ENCODE measurements around the gene TPTE2. TPM values are rescaled to one million over a fixed set of nuclear protein-coding genes. Genes with fewer than 3 reads are reported as not detected.

Gene TPTE2
- total and polyA plus RNA-seq, 4 donors: not detected

DNA sequence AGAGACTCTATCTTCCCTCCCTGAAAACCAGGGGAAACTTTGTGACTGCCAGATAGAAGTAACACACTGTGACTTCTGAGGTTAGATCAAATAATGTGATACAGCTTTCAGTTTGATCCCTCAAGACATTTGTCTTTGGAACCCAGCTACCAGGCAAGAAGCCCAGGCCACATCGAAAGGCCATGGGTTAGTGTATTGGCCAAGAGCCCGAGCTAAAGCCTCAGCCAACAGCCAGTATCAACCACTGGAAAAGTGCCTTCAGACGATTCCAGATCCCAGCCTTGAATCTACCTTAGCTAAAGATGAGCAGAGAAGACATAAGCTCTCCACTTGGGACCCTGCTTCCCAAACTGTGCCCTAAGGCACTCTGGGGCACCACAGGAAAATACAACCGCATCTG is 10.9 kb upstream of the TPTE2 start:
- 48% methylated on average over 4 of the region's 4 CpGs for WGBS
- TF ChIP-seq, protein P1, sequence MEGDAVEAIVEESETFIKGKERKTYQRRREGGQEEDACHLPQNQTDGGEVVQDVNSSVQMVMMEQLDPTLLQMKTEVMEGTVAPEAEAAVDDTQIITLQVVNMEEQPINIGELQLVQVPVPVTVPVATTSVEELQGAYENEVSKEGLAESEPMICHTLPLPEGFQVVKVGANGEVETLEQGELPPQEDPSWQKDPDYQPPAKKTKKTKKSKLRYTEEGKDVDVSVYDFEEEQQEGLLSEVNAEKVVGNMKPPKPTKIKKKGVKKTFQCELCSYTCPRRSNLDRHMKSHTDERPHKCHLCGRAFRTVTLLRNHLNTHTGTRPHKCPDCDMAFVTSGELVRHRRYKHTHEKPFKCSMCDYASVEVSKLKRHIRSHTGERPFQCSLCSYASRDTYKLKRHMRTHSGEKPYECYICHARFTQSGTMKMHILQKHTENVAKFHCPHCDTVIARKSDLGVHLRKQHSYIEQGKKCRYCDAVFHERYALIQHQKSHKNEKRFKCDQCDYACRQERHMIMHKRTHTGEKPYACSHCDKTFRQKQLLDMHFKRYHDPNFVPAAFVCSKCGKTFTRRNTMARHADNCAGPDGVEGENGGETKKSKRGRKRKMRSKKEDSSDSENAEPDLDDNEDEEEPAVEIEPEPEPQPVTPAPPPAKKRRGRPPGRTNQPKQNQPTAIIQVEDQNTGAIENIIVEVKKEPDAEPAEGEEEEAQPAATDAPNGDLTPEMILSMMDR (IDR thresholded peaks at IDR 0.05; ENCODE audit: low read depth, low read length, missing input control): no peak
- TF ChIP-seq RAD21 (IDR thresholded peaks at IDR 0.05): no peak
- no peak for TF ChIP-seq YY1 (IDR thresholded peaks at IDR 0.05)
- TF ChIP-seq EGR1 (IDR thresholded peaks at IDR 0.05; ENCODE audit: low read depth in 2 of 2): no peak
- TF ChIP-seq, protein P2, sequence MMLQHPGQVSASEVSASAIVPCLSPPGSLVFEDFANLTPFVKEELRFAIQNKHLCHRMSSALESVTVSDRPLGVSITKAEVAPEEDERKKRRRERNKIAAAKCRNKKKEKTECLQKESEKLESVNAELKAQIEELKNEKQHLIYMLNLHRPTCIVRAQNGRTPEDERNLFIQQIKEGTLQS (IDR thresholded peaks at IDR 0.05): no peak
- no peak for TF ChIP-seq RXRA (IDR thresholded peaks at IDR 0.05)
- TF ChIP-seq HNF4A (conservative IDR thresholded peaks at IDR 0.05): no peak
- TF ChIP-seq, protein P3, sequence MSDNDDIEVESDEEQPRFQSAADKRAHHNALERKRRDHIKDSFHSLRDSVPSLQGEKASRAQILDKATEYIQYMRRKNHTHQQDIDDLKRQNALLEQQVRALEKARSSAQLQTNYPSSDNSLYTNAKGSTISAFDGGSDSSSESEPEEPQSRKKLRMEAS (IDR thresholded peaks at IDR 0.05): no peak
- TF ChIP-seq HNF4G (IDR thresholded peaks at IDR 0.05): no peak
- TF ChIP-seq, protein P4, sequence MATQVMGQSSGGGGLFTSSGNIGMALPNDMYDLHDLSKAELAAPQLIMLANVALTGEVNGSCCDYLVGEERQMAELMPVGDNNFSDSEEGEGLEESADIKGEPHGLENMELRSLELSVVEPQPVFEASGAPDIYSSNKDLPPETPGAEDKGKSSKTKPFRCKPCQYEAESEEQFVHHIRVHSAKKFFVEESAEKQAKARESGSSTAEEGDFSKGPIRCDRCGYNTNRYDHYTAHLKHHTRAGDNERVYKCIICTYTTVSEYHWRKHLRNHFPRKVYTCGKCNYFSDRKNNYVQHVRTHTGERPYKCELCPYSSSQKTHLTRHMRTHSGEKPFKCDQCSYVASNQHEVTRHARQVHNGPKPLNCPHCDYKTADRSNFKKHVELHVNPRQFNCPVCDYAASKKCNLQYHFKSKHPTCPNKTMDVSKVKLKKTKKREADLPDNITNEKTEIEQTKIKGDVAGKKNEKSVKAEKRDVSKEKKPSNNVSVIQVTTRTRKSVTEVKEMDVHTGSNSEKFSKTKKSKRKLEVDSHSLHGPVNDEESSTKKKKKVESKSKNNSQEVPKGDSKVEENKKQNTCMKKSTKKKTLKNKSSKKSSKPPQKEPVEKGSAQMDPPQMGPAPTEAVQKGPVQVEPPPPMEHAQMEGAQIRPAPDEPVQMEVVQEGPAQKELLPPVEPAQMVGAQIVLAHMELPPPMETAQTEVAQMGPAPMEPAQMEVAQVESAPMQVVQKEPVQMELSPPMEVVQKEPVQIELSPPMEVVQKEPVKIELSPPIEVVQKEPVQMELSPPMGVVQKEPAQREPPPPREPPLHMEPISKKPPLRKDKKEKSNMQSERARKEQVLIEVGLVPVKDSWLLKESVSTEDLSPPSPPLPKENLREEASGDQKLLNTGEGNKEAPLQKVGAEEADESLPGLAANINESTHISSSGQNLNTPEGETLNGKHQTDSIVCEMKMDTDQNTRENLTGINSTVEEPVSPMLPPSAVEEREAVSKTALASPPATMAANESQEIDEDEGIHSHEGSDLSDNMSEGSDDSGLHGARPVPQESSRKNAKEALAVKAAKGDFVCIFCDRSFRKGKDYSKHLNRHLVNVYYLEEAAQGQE (IDR thresholded peaks at IDR 0.05): no peak
- TF ChIP-seq TAF1 (conservative IDR thresholded peaks at IDR 0.05): no peak
- no peak for TF ChIP-seq JUND (IDR thresholded peaks at IDR 0.05)
- no peak for TF ChIP-seq NR2F2 (IDR thresholded peaks at IDR 0.05)
- no peak for TF ChIP-seq FOXA2 (IDR thresholded peaks at IDR 0.05)
- no peak overlapping the region for H3K9ac ChIP-seq (ENCODE audit: low read depth in 1 of 2, low read length in 2 of 2)

DNA sequence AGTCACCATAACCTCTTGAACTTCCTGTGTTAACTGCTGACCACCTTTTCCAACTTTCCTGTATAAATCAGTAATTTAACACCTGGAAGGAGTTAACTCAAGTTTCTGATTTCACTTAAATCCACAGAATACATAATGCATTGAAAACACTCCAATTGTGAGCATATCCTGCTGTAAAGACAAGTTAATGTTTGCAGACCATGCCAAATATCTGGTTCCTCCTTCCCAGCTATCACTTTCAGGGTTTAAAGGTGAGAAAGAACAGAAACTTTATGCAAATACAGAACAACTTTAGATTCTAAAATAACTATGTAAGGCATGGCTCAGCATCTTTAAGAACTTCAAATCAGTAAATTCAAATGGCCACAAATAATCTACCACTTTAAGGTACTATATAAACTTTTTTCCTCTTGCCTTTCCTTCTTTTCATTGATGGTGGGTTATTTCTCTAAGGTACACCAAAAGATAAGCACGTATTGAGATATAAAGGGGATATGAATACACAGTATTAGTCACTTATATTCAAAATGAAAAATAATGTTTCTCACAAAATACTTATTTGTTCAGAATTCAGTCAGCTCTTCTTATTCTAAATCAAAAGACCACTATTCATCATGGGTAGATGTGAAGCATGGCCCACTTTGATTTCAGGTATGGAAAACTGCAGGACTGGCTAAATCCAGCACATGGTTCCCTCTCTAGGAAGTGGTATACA is 6.6 kb upstream of the TPTE2 start:
- H3K4me1 ChIP-seq (ENCODE audit: control insufficient read depth in 4 of 4, insufficient read depth in 4 of 4, low read length in 3 of 4): peaks cover 0 to 2% (median 0%) of the 10 kb centered on the region in 4 donors
- DNase-seq (ENCODE audit: low spot score): no peak
- no peaks in the 10 kb centered on the region for H3K27me3 ChIP-seq (ENCODE audit: control insufficient read depth in 4 of 4, insufficient read depth in 4 of 4, low read length in 3 of 4)
- 80% methylated on average over 1 of the region's 1 CpG for WGBS
- no peaks in the 10 kb centered on the region for H3K36me3 ChIP-seq (ENCODE audit: control insufficient read depth in 4 of 4, insufficient read depth in 3 of 4, low read depth in 1 of 4, low read length in 3 of 4)
- no peak overlapping the region for H3K27ac ChIP-seq (ENCODE audit: low read depth in 1 of 2, low read length in 2 of 2)
- no peak overlapping the region for H3K4me3 ChIP-seq (ENCODE audit: low read depth in 1 of 3, low read length in 3 of 3)
- no peak overlapping the region for H3K9ac ChIP-seq (ENCODE audit: low read depth in 1 of 2, low read length in 2 of 2)
- H3K9me3 ChIP-seq (ENCODE audit: control insufficient read depth in 4 of 4, low read length in 3 of 4): no peaks in the 10 kb centered on the region
- TF ChIP-seq, protein P3 (IDR thresholded peaks at IDR 0.05): no peak
- TF ChIP-seq, protein P4 (IDR thresholded peaks at IDR 0.05): no peak
- TF ChIP-seq, protein P5, sequence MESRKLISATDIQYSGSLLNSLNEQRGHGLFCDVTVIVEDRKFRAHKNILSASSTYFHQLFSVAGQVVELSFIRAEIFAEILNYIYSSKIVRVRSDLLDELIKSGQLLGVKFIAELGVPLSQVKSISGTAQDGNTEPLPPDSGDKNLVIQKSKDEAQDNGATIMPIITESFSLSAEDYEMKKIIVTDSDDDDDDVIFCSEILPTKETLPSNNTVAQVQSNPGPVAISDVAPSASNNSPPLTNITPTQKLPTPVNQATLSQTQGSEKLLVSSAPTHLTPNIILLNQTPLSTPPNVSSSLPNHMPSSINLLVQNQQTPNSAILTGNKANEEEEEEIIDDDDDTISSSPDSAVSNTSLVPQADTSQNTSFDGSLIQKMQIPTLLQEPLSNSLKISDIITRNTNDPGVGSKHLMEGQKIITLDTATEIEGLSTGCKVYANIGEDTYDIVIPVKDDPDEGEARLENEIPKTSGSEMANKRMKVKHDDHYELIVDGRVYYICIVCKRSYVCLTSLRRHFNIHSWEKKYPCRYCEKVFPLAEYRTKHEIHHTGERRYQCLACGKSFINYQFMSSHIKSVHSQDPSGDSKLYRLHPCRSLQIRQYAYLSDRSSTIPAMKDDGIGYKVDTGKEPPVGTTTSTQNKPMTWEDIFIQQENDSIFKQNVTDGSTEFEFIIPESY (IDR thresholded peaks at IDR 0.05): no peak
- TF ChIP-seq FOXA2 (IDR thresholded peaks at IDR 0.05): no peak
- no peak for TF ChIP-seq NR2F2 (IDR thresholded peaks at IDR 0.05)
- no peak for TF ChIP-seq RXRA (IDR thresholded peaks at IDR 0.05)
- TF ChIP-seq HNF4A (conservative IDR thresholded peaks at IDR 0.05): no peak
- TF ChIP-seq, protein P2 (IDR thresholded peaks at IDR 0.05): no peak
- no peak for TF ChIP-seq HNF4G (IDR thresholded peaks at IDR 0.05)
- TF ChIP-seq JUND (IDR thresholded peaks at IDR 0.05): no peak
- TF ChIP-seq SP1 (IDR thresholded peaks at IDR 0.05): no peak
- TF ChIP-seq RAD21 (IDR thresholded peaks at IDR 0.05): no peak
- TF ChIP-seq TAF1 (conservative IDR thresholded peaks at IDR 0.05): no peak
- no peak for TF ChIP-seq YY1 (IDR thresholded peaks at IDR 0.05)
- no peak for TF ChIP-seq GABPA (IDR thresholded peaks at IDR 0.05 in 1 of 2, conservative IDR thresholded peaks at IDR 0.05 in 1 of 2)

More for the DNA sequence above, 10.9 kb upstream of the TPTE2 start:
- H3K27ac ChIP-seq (ENCODE audit: low read depth in 1 of 2, low read length in 2 of 2): no peak overlapping the region
- H3K4me3 ChIP-seq (ENCODE audit: low read depth in 1 of 3, low read length in 3 of 3): no peak overlapping the region
- H3K27me3 ChIP-seq (ENCODE audit: control insufficient read depth in 4 of 4, insufficient read depth in 4 of 4, low read length in 3 of 4): no peaks in the 10 kb centered on the region
- H3K9me3 ChIP-seq (ENCODE audit: control insufficient read depth in 4 of 4, low read length in 3 of 4): no peaks in the 10 kb centered on the region
- peaks cover 0 to 3% (median 1%) of the 10 kb centered on the region in 4 donors for H3K4me1 ChIP-seq (ENCODE audit: control insufficient read depth in 4 of 4, insufficient read depth in 4 of 4, low read length in 3 of 4)
- H3K36me3 ChIP-seq (ENCODE audit: control insufficient read depth in 4 of 4, insufficient read depth in 3 of 4, low read depth in 1 of 4, low read length in 3 of 4): no peaks in the 10 kb centered on the region
- DNase-seq (ENCODE audit: low spot score): no peak

Data from liver (tissue), 9 donors.